C4-2B (cell line): ENCODE measurements around the gene NOP14.

Experiments
- CTCF ChIP-seq: fragments of 450-650 bp; conservative IDR thresholded peaks from 2 replicates; pipeline ENCODE4 v1.5.1; 2017; ENCODE audit warnings: mild to moderate bottlenecking
- ZFX ChIP-seq: fragments of 450-650 bp; IDR thresholded peaks from 2 replicates; pipeline ENCODE4 v1.6.1; 2017

GRCh38 chr4:2995546-2996265 is 32.5 kb upstream of the NOP14 start:
- no peak for TF ChIP-seq CTCF
- TF ChIP-seq ZFX: no peak
